Adipocyte (in vitro differentiated cells): ENCODE results near the gene GJB4.

Source experiments
- DNase-seq: peaks from one replicate; pipeline ENCODE4 v3.0.0-alpha.2; 2015; ENCODE audit warnings: low read depth
- H3K27me3 ChIP-seq: replicated peaks from 2 replicates; pipeline ENCODE4 v1.7.0; 2013; ENCODE audit warnings: mild to moderate bottlenecking, low read length, moderate library complexity; ENCODE audit not compliant: control insufficient read depth, insufficient read depth
- H3K36me3 ChIP-seq: 2 replicates; pipeline ENCODE4 v1.7.0; 2013; ENCODE audit warnings: low read length, mild to moderate bottlenecking, moderate library complexity; ENCODE audit not compliant: control insufficient read depth, insufficient read depth, severe bottlenecking
- H3K4me1 ChIP-seq: 2 replicates; pipeline ENCODE4 v1.7.0; 2013; ENCODE audit warnings: mild to moderate bottlenecking, low read length, moderate library complexity; ENCODE audit not compliant: control insufficient read depth, insufficient read depth
- H3K4me3 ChIP-seq: 2 replicates; pipeline ENCODE4 v1.7.0; 2013; ENCODE audit warnings: mild to moderate bottlenecking, low read length, moderate library complexity
- H3K9ac ChIP-seq: 2 replicates; pipeline ENCODE4 v1.7.0; 2013; ENCODE audit warnings: mild to moderate bottlenecking, low read length, moderate library complexity
- H3K9me3 ChIP-seq: 2 replicates; pipeline ENCODE4 v1.7.0; 2013; ENCODE audit warnings: mild to moderate bottlenecking, low read length, moderate library complexity; ENCODE audit not compliant: control insufficient read depth

The GJB4 gene

GRCh38 chr1:34779962-34780361 is 20.4 kb downstream of the GJB4 start:
- no peak overlapping the region for H3K9ac ChIP-seq
- no peak overlapping the region for H3K4me3 ChIP-seq
- no peak for DNase-seq
- H3K4me1 ChIP-seq: peaks cover 6% of the 10 kb centered on the region
- peaks cover 57% of the 10 kb centered on the region for H3K27me3 ChIP-seq
- no peaks in the 10 kb centered on the region for H3K9me3 ChIP-seq
- H3K36me3 ChIP-seq: no peaks in the 10 kb centered on the region

- Histone ChIP-seq H3K9ac (no peak overlapping the region), H3K9me3 (no peaks in the 10 kb centered on the region), H3K4me1 (peaks cover 6% of the 10 kb centered on the region), H3K4me3 (no peak overlapping the region), H3K27me3 (peaks cover 57% of the 10 kb centered on the region), H3K36me3 (no peaks in the 10 kb centered on the region)
- no peak for DNase-seq
Measured at GRCh38 chr1:34780528-34780927, 21.0 kb downstream of the GJB4 start.

GRCh38 chr1:34781071-34781843 is 21.7 kb downstream of the GJB4 start, which contains the start of gene GJB3:
Gene GJB3 (plus strand): TSS chr1:34781214. CDS start chr1:34784763, 3,549 bp downstream.
- Histone ChIP-seq H3K4me3 (peak within 1 kb of the TSS; percentile 58), H3K9ac (no peak within 1 kb of the TSS), H3K27me3 (peaks cover 52% of the 10 kb centered on the region), H3K36me3 (no peaks in the 10 kb centered on the region), H3K4me1 (peaks cover 6% of the 10 kb centered on the region), H3K9me3 (no peaks in the 10 kb centered on the region)
- peak; percentile 37 for DNase-seq

GRCh38 chr1:34781844-34782391 is 22.4 kb downstream of the GJB4 start:
- peaks cover 46% of the 10 kb centered on the region for H3K27me3 ChIP-seq
- DNase-seq: no peak
- no peak overlapping the region for H3K4me3 ChIP-seq

GRCh38 chr1:34784751-34785221 is 25.2 kb downstream of the GJB4 start:
- DNase-seq: no peak
- Histone ChIP-seq H3K4me1 (peaks cover 6% of the 10 kb centered on the region), H3K9me3 (peaks cover 4% of the 10 kb centered on the region), H3K36me3 (no peaks in the 10 kb centered on the region), H3K4me3 (no peak overlapping the region), H3K27me3 (peaks cover 24% of the 10 kb centered on the region), H3K9ac (no peak overlapping the region)

More at GRCh38 chr1:34781844-34782391, 22.4 kb downstream of the GJB4 start:
- H3K9ac ChIP-seq: no peak overlapping the region
- peaks cover 6% of the 10 kb centered on the region for H3K4me1 ChIP-seq
- no peaks in the 10 kb centered on the region for H3K36me3 ChIP-seq
- H3K9me3 ChIP-seq: no peaks in the 10 kb centered on the region

GRCh38 chr1:34785231-34785874 is 25.8 kb downstream of the GJB4 start:
- Histone ChIP-seq H3K36me3 (no peaks in the 10 kb centered on the region), H3K9ac (no peak overlapping the region), H3K4me3 (no peak overlapping the region), H3K9me3 (peaks cover 4% of the 10 kb centered on the region), H3K27me3 (peaks cover 18% of the 10 kb centered on the region), H3K4me1 (peaks cover 6% of the 10 kb centered on the region)
- DNase-seq: no peak

GRCh38 chr1:34785875-34786470 is 26.4 kb downstream of the GJB4 start:
- Histone ChIP-seq H3K36me3 (no peaks in the 10 kb centered on the region), H3K27me3 (peaks cover 12% of the 10 kb centered on the region), H3K9me3 (peaks cover 8% of the 10 kb centered on the region), H3K4me1 (peaks cover 4% of the 10 kb centered on the region), H3K9ac (no peak overlapping the region), H3K4me3 (no peak overlapping the region)
- no peak for DNase-seq

GRCh38 chr1:34786521-34787325 is 27.2 kb downstream of the GJB4 start:
- no peak overlapping the region for H3K9ac ChIP-seq
- peak; percentile 84 for DNase-seq
- H3K27me3 ChIP-seq: peaks cover 9% of the 10 kb centered on the region
- H3K4me1 ChIP-seq: no peaks in the 10 kb centered on the region
- H3K36me3 ChIP-seq: no peaks in the 10 kb centered on the region
- H3K9me3 ChIP-seq: peaks cover 8% of the 10 kb centered on the region
- no peak overlapping the region for H3K4me3 ChIP-seq

GRCh38 chr1:34787461-34788420 is 28.2 kb downstream of the GJB4 start:
- peak; percentile 24 for DNase-seq
- H3K4me3 ChIP-seq: no peak overlapping the region
- H3K4me1 ChIP-seq: no peaks in the 10 kb centered on the region
- no peaks in the 10 kb centered on the region for H3K36me3 ChIP-seq
- H3K9ac ChIP-seq: no peak overlapping the region
- H3K27me3 ChIP-seq: no peaks in the 10 kb centered on the region
- H3K9me3 ChIP-seq: peaks cover 8% of the 10 kb centered on the region

- no peak overlapping the region for H3K4me3 ChIP-seq
- DNase-seq: no peak
- peaks cover 8% of the 10 kb centered on the region for H3K9me3 ChIP-seq
Measured at GRCh38 chr1:34790985-34791384, 31.4 kb downstream of the GJB4 start.

More at GRCh38 chr1:34790985-34791384, 31.4 kb downstream of the GJB4 start:
- Histone ChIP-seq H3K36me3 (no peaks in the 10 kb centered on the region), H3K27me3 (peaks cover 12% of the 10 kb centered on the region), H3K9ac (no peak overlapping the region), H3K4me1 (no peaks in the 10 kb centered on the region)
